NCI-H2196 (cell line): ENCODE data around the gene CBY3.
"Not testable (repeated sequence)": the region's sequence is repeated elsewhere in the genome, so short reads cannot be mapped to it uniquely, and the experiment has no call there.

ENCODE experiments used
- DNase-seq: peaks from one replicate; lab custom pipeline; 2025; ENCODE audit not compliant: unreplicated experiment; lab: John Stamatoyannopoulos, UW

CBY3 gene

GRCh38 chr5:179678223-179679013 is 2.4 kb downstream of the CBY3 start:
- DNase-seq = peak; percentile 96

GRCh38 chr5:179668391-179668790 is 12.4 kb downstream of the CBY3 start:
- no peak for DNase-seq

DNA sequence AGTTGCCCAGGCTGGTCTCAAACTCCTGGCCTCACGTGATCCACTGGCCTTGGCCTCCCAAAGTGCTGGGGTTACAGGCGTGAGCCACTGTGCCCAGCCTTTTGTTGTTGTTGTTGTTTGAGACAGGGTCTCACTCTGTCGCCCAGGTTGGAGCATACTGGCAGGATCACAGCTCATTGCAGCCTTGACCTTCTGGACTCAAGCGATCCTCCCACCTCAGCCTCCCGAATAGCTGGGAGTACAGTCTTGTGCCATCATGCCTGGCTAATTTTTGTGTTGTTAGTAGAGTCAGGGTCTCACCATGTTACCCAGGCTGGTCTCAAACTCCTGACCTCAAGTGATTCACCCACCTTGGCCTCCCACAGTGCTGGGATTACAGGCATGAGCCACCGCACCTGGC is 19.2 kb downstream of the CBY3 start:
- DNase-seq = not testable (repeated sequence)

DNA sequence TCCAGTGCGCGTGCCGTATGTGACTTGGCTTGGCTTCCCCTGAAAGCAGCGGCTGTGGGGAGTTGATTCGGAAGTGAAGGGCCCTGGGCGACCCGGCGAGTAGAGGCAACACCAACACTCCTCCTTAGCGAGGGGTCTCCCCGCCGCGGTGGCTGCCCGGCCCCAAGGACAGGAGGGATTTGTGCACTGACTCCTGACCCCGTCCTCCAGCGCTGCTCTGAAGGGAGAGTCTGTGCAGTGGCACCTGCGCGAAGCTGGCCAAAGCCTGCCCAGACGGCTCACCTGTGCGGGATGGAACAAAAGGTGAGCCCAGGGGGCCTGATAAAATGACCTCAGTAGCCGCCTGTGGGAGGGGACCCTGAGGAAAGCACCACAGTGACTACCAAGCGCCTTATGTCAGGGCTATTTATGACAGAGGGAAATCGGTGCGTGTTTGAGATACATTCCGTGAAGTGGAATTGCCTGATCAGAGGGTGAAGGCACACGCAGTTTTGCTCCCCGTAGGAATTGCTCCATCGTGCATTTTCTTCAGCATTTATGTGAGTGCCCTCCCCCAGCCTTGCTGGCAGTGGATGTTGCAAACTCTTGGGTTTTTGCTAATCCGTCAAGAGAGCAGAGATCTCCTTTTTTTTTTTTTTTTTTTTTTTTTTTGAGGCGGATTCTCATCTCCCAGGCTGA is 22.5 kb downstream of the CBY3 start:
- not testable (repeated sequence) for DNase-seq

DNA sequence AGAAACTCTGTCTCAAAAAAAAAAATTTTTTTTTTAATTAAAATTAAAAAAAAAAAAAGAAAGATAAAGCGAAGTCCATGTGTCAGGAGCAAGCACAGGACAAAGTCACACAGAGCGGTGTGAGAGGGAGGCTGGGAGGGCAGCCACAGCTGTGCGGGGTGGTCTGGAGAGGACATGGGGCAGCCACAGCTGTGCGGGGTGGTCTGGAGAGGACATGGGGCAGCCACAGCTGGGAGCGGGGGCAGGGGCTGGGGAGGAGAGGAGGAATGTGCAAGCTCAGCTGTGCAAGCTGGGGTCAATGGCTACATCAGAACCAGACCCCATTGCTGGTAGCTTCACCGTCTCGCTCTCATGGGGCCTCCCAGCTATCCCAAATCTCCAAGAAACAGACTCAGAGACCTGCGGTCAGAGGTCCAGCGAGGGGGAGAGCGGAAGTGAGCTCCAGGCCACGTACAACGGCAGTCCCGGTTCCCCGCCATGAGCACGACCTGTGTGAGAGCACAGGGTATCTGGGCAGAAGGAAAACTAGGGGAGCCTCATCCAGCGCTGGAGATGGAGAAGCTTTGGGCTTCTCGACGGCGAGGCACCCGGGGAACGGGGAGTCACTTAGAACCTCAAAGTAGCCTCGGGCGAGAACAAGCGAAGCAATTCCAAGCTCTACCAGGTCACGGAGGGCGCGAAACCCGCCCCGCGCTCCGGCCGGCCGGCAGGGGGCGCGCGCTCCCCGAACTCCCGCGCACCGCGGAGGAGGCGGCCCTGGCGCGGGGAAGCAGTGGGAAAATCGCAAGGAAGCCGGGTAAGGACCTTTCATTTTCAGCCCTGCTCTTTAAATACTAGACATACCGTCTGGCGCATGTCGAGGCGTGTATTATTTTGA is 23.3 kb downstream of the CBY3 start:
- not testable (repeated sequence) for DNase-seq

DNA sequence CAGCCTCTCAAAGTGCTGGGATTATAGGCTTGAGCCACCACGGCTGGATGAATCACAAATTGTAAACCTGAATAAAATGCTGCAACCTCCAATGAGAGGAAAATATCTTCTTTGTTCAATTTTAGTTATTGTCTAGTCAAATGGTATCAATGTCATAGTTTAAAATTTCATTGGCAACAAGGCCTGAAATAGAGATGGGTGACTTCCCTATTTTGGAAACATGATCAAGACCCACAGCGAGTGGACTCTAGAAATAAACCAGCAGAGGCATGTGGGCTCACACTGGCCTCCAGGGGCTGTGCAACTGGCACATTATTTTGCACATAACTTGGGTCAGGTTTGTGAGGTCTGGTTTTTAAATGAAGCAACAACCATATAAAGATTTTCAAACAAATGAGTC is 27.7 kb downstream of the CBY3 start:
- not testable (repeated sequence) for DNase-seq

DNA sequence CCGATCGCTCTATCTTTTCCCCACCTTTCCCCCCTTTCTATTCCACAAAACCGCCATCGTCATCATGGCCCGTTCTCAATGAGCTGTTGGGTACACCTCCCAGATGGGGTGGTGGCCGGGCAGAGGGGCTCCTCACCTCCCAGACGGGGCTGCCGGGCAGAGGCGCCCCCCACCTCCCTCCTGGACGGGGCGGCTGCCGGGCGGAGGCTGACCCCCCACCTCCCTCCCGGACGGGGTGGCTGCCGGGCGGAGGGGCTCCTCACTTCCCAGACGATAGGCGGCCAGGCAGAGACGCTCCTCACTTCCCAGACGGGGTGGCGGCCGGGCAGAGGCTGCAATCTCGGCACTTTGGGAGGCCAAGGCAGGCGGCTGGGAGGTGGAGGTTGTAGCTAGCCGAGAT is 30.6 kb downstream of the CBY3 start:
- not testable (repeated sequence) for DNase-seq

DNA sequence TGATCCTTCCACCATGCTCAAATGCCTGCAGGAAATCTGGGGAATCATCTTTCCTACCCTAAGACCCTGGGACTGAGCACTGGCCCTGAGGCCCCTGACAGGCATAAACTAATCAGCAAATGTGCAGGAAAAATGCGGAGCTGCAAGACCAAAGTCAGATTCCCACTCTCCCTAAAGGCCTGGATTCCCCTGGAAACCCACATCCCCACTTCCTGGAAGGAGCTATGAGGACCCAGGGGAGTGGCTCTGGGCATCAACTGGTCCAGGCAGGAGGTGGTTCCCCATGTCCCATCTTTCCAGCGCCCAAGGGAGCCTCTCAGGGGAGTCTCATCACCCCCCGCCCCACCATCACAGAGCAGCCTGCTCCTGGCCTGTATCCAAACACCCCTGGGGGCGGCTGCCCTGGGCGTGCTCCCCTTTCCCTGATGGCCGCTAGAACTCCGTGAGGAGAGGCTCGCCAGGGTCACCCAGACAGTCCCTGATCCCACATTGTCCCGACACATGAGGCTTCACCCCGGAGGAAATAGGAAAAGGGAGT is 31.6 kb downstream of the CBY3 start:
- not testable (repeated sequence) for DNase-seq

DNA sequence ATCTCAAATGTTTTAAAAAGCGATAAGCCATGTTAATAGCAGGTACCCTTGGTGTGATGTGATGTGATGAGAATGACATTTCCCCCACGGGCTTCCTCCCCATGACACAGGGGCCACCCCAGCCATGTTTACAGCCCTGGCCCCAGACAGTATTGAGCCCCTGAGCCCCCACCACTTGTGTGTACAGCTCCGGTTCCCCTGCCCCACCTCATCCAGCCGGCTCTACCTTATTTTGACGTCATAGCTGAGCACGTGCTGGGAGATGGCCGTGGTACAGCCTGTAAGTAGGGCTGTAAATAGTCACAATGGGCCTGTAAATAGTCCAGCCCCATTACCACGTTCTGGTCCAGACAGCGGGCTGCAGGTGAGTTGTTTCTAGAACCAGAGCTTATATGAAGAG is 32.4 kb downstream of the CBY3 start:
- no peak for DNase-seq

DNA sequence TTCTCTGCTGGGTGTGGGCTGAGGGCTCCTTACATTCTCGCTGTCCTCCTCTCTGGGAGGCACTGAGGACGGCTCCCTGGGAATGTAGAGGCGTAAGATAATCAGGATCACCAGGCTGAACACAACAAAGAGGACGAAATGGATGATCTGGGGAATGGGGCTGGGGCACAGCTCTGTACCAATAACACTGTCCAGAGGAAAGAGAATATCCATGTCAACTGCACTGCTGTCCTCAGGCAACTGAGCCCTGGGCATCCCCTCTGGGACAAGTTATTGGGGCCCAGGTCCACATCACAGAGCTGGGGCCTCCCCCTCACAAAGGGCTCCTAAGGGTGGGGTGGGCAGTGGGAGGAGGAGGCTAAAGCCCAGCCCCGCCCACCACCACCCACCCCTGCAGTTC is 36.1 kb downstream of the CBY3 start:
- not testable (repeated sequence) for DNase-seq

- DNase-seq = not testable (repeated sequence)
Observed at GRCh38 chr5:179643141-179643920, 37.5 kb downstream of the CBY3 start.

GRCh38 chr5:179642626-179643025 is 38.2 kb downstream of the CBY3 start:
- DNase-seq = not testable (repeated sequence)

- DNase-seq = not testable (repeated sequence)
Observed at GRCh38 chr5:179641745-179642144, 39.1 kb downstream of the CBY3 start.

GRCh38 chr5:179639296-179639695 is 41.5 kb downstream of the CBY3 start:
- not testable (repeated sequence) for DNase-seq

DNA sequence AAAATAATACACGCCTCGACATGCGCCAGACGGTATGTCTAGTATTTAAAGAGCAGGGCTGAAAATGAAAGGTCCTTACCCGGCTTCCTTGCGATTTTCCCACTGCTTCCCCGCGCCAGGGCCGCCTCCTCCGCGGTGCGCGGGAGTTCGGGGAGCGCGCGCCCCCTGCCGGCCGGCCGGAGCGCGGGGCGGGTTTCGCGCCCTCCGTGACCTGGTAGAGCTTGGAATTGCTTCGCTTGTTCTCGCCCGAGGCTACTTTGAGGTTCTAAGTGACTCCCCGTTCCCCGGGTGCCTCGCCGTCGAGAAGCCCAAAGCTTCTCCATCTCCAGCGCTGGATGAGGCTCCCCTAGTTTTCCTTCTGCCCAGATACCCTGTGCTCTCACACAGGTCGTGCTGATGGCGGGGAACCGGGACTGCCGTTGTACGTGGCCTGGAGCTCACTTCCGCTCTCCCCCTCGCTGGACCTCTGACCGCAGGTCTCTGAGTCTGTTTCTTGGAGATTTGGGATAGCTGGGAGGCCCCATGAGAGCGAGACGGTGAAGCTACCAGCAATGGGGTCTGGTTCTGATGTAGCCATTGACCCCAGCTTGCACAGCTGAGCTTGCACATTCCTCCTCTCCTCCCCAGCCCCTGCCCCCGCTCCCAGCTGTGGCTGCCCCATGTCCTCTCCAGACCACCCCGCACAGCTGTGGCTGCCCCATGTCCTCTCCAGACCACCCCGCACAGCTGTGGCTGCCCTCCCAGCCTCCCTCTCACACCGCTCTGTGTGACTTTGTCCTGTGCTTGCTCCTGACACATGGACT is 46.3 kb downstream of the CBY3 start:
- not testable (repeated sequence) for DNase-seq

DNA sequence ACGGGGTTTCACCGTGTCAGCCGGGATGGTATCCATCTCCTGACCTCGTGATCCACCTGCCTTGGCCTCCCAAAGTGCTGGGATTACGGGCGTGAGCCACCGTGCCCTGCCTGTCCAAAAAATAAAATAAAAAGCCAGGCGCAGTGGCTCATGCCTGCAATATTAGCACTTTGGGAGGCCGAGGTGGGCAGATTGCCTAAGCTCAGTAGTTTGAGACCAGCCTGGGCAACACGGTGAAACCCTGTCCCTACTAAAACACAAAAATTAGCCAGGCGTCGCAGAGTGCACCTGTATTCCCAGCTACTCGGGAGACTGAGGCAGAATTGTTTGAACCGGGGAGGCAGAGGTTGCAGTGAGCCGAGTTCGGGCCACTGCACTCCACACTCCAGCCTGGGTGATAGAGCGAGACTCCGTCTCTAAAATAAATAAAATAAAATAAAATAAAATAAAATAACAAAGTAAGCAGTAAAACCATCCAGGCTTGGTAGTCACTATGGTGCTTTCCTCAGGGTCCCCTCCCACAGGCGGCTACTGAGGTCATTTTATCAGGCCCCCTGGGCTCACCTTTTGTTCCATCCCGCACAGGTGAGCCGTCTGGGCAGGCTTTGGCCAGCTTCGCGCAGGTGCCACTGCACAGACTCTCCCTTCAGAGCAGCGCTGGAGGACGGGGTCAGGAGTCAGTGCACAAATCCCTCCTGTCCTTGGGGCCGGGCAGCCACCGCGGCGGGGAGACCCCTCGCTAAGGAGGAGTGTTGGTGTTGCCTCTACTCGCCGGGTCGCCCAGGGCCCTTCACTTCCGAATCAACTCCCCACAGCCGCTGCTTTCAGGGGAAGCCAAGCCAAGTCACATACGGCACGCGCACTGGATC is 47.1 kb downstream of the CBY3 start:
- DNase-seq = not testable (repeated sequence)
